HepG2 (cell line): ENCODE measurements around the gene TXN.

Source experiments
- TARDBP ChIP-seq: sonication (generic); formaldehyde crosslinking; IDR thresholded peaks from 2 replicates; pipeline ENCODE4 v1.8.0; 2022; ENCODE audit warnings: mild to moderate bottlenecking, missing genetic modification reagents
- ZKSCAN1 ChIP-seq: fragments of 150-350 bp; IDR thresholded peaks from 2 replicates; pipeline ENCODE4 v1.6.1; 2014; ENCODE audit warnings: low read length
- TF ChIP-seq, protein P1 (sequence below): sonication (generic); formaldehyde crosslinking; IDR thresholded peaks from 2 replicates; pipeline ENCODE4 v1.5.0; 2020; ENCODE audit warnings: mild to moderate bottlenecking, missing genetic modification reagents, moderate library complexity

DNA sequence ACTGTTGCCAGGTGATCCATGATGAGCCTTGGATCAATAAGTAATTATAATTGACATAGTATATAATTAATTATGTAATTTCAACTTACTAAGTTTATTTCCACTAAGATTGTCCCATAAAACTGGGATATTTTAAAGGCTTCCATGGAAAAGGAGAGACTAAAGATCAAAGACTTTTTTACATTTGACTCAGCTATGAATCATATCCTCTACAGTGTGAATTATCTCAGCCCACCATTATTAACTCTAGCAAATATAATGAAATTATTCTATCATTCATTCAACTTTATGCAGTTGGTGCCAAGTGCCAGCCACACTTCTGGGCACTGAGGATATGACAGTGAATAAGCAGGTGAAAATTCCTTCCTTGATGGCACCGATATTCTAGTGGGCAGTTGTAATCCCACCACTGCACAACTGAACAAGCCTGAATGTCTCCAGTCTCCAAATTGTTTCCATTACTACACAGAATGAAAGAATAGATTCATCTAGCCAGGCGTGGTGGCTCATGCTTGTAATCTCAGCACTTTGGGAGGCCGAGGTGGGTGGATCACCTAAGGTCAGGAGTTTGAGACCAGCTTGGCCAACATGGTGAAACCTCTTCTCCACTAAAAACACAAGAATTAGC is 21.9 kb upstream of the TXN start:
- TF ChIP-seq ZKSCAN1, result no peak
- TF ChIP-seq, protein P1, sequence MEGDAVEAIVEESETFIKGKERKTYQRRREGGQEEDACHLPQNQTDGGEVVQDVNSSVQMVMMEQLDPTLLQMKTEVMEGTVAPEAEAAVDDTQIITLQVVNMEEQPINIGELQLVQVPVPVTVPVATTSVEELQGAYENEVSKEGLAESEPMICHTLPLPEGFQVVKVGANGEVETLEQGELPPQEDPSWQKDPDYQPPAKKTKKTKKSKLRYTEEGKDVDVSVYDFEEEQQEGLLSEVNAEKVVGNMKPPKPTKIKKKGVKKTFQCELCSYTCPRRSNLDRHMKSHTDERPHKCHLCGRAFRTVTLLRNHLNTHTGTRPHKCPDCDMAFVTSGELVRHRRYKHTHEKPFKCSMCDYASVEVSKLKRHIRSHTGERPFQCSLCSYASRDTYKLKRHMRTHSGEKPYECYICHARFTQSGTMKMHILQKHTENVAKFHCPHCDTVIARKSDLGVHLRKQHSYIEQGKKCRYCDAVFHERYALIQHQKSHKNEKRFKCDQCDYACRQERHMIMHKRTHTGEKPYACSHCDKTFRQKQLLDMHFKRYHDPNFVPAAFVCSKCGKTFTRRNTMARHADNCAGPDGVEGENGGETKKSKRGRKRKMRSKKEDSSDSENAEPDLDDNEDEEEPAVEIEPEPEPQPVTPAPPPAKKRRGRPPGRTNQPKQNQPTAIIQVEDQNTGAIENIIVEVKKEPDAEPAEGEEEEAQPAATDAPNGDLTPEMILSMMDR (CRISPR knock-in tag), result no peak
- TF ChIP-seq TARDBP (CRISPR knock-in tag), result no peak
